Vagina (tissue), 2 donors: Measurements from ENCODE around the gene ADGRB2. TPM values are rescaled to one million over a fixed set of nuclear protein-coding genes. Genes with fewer than 3 reads are reported as not detected.

Experiments used
- DNase-seq, 2 donors: peaks; one replicate each; pipeline ENCODE4 v3.0.0-alpha.2; 2017; ENCODE audit errors: extremely low spot score in 2 of 2
- H3K27ac ChIP-seq: fragments of 200-600 bp; sonication (generic); one replicate; pipeline ENCODE4 v1.5.1; 2019
- H3K27me3 ChIP-seq: fragments of 200-600 bp; sonication (generic); one replicate; pipeline ENCODE4 v1.5.1; 2019
- H3K36me3 ChIP-seq, 2 donors: fragments of 200-600 bp; sonication (generic); one replicate each; pipeline ENCODE4 v1.5.1; 2017 to 2019
- H3K4me1 ChIP-seq: fragments of 200-600 bp; sonication (generic); one replicate; pipeline ENCODE4 v1.5.1; 2019
- H3K4me3 ChIP-seq, 2 donors: fragments of 200-600 bp; sonication (generic); 1 replicate in 1 of 2; 2 replicates in 1 of 2; pipeline ENCODE4 v1.5.1; 2016 to 2019
- H3K9me3 ChIP-seq: fragments of 200-600 bp; sonication (generic); one replicate; pipeline ENCODE4 v1.5.1; 2019
- CTCF ChIP-seq, 3 experiments: fragments of 450-650 bp in 2 of 3; fragments of 200-600 bp in 1 of 3; sonication (generic) in 1 of 3; IDR thresholded peaks; one replicate each; pipeline ENCODE4 v1.5.1; 2017 to 2019; ENCODE audit warnings: antibody characterized with exemption in 3 of 3, mild to moderate bottlenecking in 2 of 3, moderate library complexity in 2 of 3
- POLR2A ChIP-seq, 2 donors: fragments of 450-650 bp; IDR thresholded peaks; one replicate each; pipeline ENCODE4 v1.6.1; 2017; ENCODE audit warnings: antibody characterized with exemption in 2 of 2, mild to moderate bottlenecking in 2 of 2, moderate library complexity in 2 of 2
- POLR2AphosphoS5 ChIP-seq, 2 donors: sonication (generic); formaldehyde crosslinking; IDR thresholded peaks; one replicate each; pipeline ENCODE4 v1.9.0; 2017; ENCODE audit warnings: antibody characterized with exemption in 2 of 2, mild to moderate bottlenecking in 2 of 2, low read depth in 1 of 2; ENCODE audit not compliant: insufficient read depth in 1 of 2
- intact Hi-C: fragments of 100-400 bp; cut with DNase I; formaldehyde crosslinking; loops from one replicate; pipeline ENCODE4 v1.15.1; 2023
- total RNA-seq: library from RNA; depleted of rRNA; stranded (reverse); fragments of >200 nt; gene quantifications from one replicate; pipeline ENCODE4 v1.2.3, GENCODE V29; 2016

Gene ADGRB2
- total RNA-seq, 1 donor from 2014 or later, result 3.9 TPM

DNA sequence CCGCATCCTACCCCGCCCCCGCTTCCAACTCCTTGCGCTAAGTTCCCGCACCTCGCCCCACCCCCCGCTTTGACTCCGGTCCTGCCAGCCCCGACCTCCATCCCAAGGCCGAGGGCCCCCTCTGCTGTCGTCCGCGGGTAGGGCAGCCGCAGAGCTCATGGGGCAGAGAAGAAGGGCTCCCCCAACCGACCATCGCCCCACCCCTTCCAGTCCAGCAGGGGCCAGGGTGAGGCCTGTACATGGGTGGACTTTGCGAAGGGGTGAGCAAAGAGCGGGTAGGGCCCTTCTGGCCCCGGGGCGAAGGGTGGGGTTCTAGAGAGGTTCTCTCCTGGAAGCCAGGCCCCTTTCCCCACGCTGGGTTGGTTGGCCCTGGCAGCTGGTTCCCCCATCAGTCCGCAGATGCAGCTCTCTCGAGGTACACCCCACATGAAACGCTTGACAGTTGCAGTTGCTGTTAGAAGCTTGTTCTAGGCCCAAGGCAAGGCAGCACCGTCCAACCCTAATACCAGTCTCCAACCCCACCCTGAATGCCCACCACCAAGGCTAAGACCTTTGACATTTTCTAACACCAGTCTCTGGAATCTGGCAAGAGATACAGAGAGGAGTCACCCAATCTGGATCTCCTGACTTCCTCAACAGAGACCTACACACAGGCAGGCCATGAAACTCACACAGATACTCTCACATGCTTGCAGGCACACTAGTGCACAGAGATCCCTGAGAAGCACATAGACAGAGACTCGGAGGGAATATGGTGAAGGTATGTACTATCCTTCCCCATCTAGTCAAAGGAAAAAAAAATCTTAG is 25.3 kb upstream of the ADGRB2 start:
- TF ChIP-seq CTCF (IDR thresholded peaks at IDR 0.05) (peak; percentile 73 to 93 (median 88)), POLR2A (IDR thresholded peaks at IDR 0.05) (no peak), POLR2AphosphoS5 (IDR thresholded peaks at IDR 0.05; ENCODE audit: insufficient read depth in 1 of 2, low read depth in 1 of 2) (peak; percentile 24 to 43)
- DNase-seq, result no peak
- Histone ChIP-seq H3K9me3 (no peaks in the 10 kb centered on the region), H3K36me3 (no peaks in the 10 kb centered on the region), H3K27me3 (no peaks in the 10 kb centered on the region), H3K27ac (peak overlapping the region; percentile 91), H3K4me3 (peak overlapping the region; percentile 64 to 74), H3K4me1 (peaks cover 19% of the 10 kb centered on the region)
- intact Hi-C loops, result loop anchor here (2.0 to 10.0 kb wide), 3 partner anchors 72 to 275 kb away; no protein-coding TSS in a partner anchor

DNA sequence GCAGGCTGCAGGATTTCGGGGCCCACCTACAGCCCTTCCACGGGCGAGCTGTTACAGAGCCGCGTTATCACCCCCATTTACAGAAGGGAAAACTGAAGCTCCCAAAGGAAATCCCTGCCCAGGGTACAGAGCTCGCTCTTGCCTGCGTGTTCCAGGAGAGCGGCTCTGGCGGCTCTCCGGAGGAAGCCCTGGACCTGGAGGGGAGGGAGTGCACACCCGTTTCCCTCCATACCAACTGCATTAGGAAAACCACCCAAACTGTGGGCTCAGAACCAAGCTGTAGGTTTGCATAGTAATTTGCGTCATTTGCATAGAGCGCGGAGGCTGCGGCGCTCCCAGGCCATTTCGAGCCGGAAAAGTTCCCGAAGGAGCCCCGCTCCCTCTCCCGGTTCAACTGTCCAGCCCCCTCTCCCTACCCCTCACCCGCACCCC is 24.7 kb upstream of the ADGRB2 start:
- Histone ChIP-seq H3K4me1 (peaks cover 19% of the 10 kb centered on the region), H3K27ac (peak overlapping the region; percentile 91), H3K27me3 (no peaks in the 10 kb centered on the region), H3K9me3 (no peaks in the 10 kb centered on the region), H3K4me3 (peak overlapping the region; percentile 64 to 74), H3K36me3 (no peaks in the 10 kb centered on the region)
- DNase-seq, result no peak
- intact Hi-C loops, result loop anchor here (2.0 to 10.0 kb wide), 3 partner anchors 72 to 276 kb away; no protein-coding TSS in a partner anchor
- TF ChIP-seq POLR2A (IDR thresholded peaks at IDR 0.05), result no peak
- no peak for TF ChIP-seq POLR2AphosphoS5 (IDR thresholded peaks at IDR 0.05; ENCODE audit: insufficient read depth in 1 of 2, low read depth in 1 of 2)
- no peak for TF ChIP-seq CTCF (IDR thresholded peaks at IDR 0.05)

- intact Hi-C loops, result loop anchor here (2.0 to 10.0 kb wide), 3 partner anchors 71 to 277 kb away; no protein-coding TSS in a partner anchor
- Histone ChIP-seq H3K27ac (peak overlapping the region; percentile 91), H3K36me3 (no peaks in the 10 kb centered on the region), H3K4me1 (peaks cover 19% of the 10 kb centered on the region), H3K27me3 (no peaks in the 10 kb centered on the region), H3K4me3 (peak overlapping the region; percentile 64 to 74), H3K9me3 (no peaks in the 10 kb centered on the region)
- TF ChIP-seq POLR2A (IDR thresholded peaks at IDR 0.05) (peak in 1 of 2 donors; percentile 37), CTCF (IDR thresholded peaks at IDR 0.05) (no peak), POLR2AphosphoS5 (IDR thresholded peaks at IDR 0.05; ENCODE audit: insufficient read depth in 1 of 2, low read depth in 1 of 2) (peak in 1 of 2 donors; percentile 80)
- peak in 1 of 2 donors; percentile 94 for DNase-seq
Measured at GRCh38 chr1:31788138-31788824, 24.1 kb upstream of the ADGRB2 start.

GRCh38 chr1:31787786-31788137 is 23.6 kb upstream of the ADGRB2 start:
- Histone ChIP-seq H3K36me3 (no peaks in the 10 kb centered on the region), H3K27me3 (no peaks in the 10 kb centered on the region), H3K4me3 (peak overlapping the region in 1 of 2 donors; percentile 74), H3K4me1 (peaks cover 19% of the 10 kb centered on the region), H3K9me3 (no peaks in the 10 kb centered on the region), H3K27ac (peak overlapping the region; percentile 91)
- TF ChIP-seq CTCF (IDR thresholded peaks at IDR 0.05) (no peak), POLR2A (IDR thresholded peaks at IDR 0.05) (no peak), POLR2AphosphoS5 (IDR thresholded peaks at IDR 0.05; ENCODE audit: insufficient read depth in 1 of 2, low read depth in 1 of 2) (no peak)
- no peak for DNase-seq
- intact Hi-C loops, result loop anchor here (2.0 to 10.0 kb wide), 3 partner anchors 70 to 277 kb away; no protein-coding TSS in a partner anchor
